Measurements from ENCODE around the gene SLC2A4RG. TPM values are rescaled to one million over a fixed set of nuclear protein-coding genes. Genes with fewer than 3 reads are reported as not detected.

SLC2A4RG gene
- total and polyA plus RNA-seq, 2 of the 13 experiments (the other 11 are each of a cell fraction or from before 2014, with no cell fraction given), result 91.4 to 95.9 TPM

DNA sequence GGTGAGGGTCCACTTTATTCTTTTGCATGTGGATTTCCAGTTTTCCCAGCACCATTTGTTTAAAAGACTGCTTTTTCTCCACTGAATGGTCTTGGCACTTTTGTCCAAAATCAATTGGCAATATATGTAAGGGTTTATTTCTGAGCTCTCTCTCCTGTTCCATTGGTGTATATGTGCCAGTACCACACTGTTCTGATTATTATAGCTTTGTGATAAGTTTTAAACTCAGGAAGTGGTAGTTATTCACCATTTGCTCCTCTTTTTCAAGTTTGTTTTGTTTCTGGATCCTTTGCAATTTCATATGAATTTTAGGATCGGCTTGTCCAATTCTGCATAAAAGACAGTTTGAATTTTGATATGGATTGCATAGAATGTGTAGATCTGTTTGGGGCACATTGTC is 27.4 kb upstream of the SLC2A4RG start (continued):
- TF ChIP-seq, protein P1, sequence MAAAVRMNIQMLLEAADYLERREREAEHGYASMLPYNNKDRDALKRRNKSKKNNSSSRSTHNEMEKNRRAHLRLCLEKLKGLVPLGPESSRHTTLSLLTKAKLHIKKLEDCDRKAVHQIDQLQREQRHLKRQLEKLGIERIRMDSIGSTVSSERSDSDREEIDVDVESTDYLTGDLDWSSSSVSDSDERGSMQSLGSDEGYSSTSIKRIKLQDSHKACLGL (CRISPR knock-in tag; IDR thresholded peaks at IDR 0.05), result no peak
- TF ChIP-seq, protein P2, sequence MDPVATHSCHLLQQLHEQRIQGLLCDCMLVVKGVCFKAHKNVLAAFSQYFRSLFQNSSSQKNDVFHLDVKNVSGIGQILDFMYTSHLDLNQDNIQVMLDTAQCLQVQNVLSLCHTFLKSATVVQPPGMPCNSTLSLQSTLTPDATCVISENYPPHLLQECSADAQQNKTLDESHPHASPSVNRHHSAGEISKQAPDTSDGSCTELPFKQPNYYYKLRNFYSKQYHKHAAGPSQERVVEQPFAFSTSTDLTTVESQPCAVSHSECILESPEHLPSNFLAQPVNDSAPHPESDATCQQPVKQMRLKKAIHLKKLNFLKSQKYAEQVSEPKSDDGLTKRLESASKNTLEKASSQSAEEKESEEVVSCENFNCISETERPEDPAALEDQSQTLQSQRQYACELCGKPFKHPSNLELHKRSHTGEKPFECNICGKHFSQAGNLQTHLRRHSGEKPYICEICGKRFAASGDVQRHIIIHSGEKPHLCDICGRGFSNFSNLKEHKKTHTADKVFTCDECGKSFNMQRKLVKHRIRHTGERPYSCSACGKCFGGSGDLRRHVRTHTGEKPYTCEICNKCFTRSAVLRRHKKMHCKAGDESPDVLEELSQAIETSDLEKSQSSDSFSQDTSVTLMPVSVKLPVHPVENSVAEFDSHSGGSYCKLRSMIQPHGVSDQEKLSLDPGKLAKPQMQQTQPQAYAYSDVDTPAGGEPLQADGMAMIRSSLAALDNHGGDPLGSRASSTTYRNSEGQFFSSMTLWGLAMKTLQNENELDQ (CRISPR knock-in tag; IDR thresholded peaks at IDR 0.05; ENCODE audit: borderline replicate concordance), result no peak

DNA sequence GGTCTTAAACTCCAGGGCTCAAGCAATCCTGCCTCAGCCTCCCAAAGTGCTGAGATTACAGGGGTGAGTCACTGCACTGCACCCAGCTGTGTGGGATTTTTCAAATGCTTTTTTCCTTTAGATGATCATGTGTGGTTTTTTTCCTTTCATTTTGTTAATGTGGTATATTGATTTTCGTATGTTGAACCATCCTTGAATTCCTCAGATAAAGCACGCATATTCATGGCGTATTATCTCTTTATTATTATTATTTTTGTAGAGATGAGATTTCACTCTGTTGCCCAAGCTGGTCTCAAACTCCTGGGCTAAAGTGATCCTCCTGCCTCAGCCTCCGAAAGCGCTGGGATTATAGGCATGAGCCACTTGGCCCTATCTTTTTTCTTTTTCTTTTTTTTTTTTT is 24.7 kb upstream of the SLC2A4RG start:
- Histone ChIP-seq H3K4me2 (ENCODE audit: low read depth, low read length) (no peak overlapping the region), H3K9me3 (ENCODE audit: low read length) (peaks cover 5% of the 10 kb centered on the region; the same call in 1 of the 2 replicates), H4K20me1 (ENCODE audit: insufficient read depth, low read length) (no peaks in the 10 kb centered on the region), H3K27me3 (ENCODE audit: control insufficient read depth in 1 of 2, insufficient read depth in 2 of 2, low read length in 2 of 2) (no peaks in the 10 kb centered on the region), H3K4me3 (replicated peaks in 1 of 3; ENCODE audit: insufficient read depth in 1 of 3, low read depth in 2 of 3, low read length in 3 of 3) (no peak overlapping the region), H3K79me2 (ENCODE audit: insufficient read depth, low read length) (peaks cover 86% of the 10 kb centered on the region), H2AFZ (ENCODE audit: low read length) (no peak overlapping the region), H3K4me1 (ENCODE audit: insufficient read depth, low read length) (peaks cover 20% of the 10 kb centered on the region), H3K27ac (ENCODE audit: extremely low read length, insufficient read depth, low read length) (no peak overlapping the region), H3K36me3 (replicated peaks in 1 of 2; ENCODE audit: control insufficient read depth in 1 of 2, insufficient read depth in 2 of 2, low read length in 2 of 2) (peaks cover 15 to 67% of the 10 kb centered on the region in 2 experiments; a peak in 4 of 5 replicates), H3K9ac (ENCODE audit: insufficient read depth, low read depth, low read length) (no peak overlapping the region)
- intact Hi-C loops (cut with micrococcal nuclease; ENCODE audit: unreplicated experiment), result no loop called here
- ChIA-PET CTCF (ENCODE audit: low intra/inter-chr PET ratio, low total read pairs) (no interaction called here), POLR2A (interaction anchor here (0.8 to 1.3 kb wide), 2 partner anchors 23 kb away, joined by 4 read pairs; no protein-coding TSS in a partner anchor)
- 98% methylated on average over 5 of the region's 5 CpGs for WGBS (ENCODE audit: low lambda C conversion rate)
- FAIRE-seq (no peak), ATAC-seq (no peak), DNase-seq (ENCODE audit: low spot score) (no peak)
- BruUV-seq (replicated peaks), result no TSS peak
- in situ Hi-C loops (cut with HindIII; ENCODE audit: extremely low pct_ligation_motif_present, low pct_unique_long_range_greater_than_20kb), result no loop called here
- TF ChIP-seq NFE2L1 (CRISPR knock-in tag; IDR thresholded peaks at IDR 0.05; ENCODE audit: borderline replicate concordance) (no peak), TAF15 (IDR thresholded peaks at IDR 0.05; ENCODE audit: low read depth, low read length, poor library complexity, severe bottlenecking) (no peak), ZFAT (CRISPR knock-in tag; conservative IDR thresholded peaks at IDR 0.05) (no peak), PHF5A (CRISPR knock-in tag; IDR thresholded peaks at IDR 0.05; ENCODE audit: low read depth, unreplicated experiment) (no peak), DR1 (CRISPR knock-in tag; IDR thresholded peaks at IDR 0.05) (no peak), EED (CRISPR knock-in tag; IDR thresholded peaks at IDR 0.05) (no peak), ZNF335 (CRISPR knock-in tag; IDR thresholded peaks at IDR 0.05) (no peak), HHEX (CRISPR knock-in tag; IDR thresholded peaks at IDR 0.05) (no peak), WIZ (CRISPR knock-in tag; IDR thresholded peaks at IDR 0.05) (no peak), TARDBP (CRISPR knock-in tag; IDR thresholded peaks at IDR 0.05) (no peak), FOXK2 (IDR thresholded peaks at IDR 0.05) (no peak), U2AF1 (optimal IDR thresholded peaks at IDR 0.05; ENCODE audit: low read depth, low read length) (no peak)
- TF ChIP-seq, protein P3, sequence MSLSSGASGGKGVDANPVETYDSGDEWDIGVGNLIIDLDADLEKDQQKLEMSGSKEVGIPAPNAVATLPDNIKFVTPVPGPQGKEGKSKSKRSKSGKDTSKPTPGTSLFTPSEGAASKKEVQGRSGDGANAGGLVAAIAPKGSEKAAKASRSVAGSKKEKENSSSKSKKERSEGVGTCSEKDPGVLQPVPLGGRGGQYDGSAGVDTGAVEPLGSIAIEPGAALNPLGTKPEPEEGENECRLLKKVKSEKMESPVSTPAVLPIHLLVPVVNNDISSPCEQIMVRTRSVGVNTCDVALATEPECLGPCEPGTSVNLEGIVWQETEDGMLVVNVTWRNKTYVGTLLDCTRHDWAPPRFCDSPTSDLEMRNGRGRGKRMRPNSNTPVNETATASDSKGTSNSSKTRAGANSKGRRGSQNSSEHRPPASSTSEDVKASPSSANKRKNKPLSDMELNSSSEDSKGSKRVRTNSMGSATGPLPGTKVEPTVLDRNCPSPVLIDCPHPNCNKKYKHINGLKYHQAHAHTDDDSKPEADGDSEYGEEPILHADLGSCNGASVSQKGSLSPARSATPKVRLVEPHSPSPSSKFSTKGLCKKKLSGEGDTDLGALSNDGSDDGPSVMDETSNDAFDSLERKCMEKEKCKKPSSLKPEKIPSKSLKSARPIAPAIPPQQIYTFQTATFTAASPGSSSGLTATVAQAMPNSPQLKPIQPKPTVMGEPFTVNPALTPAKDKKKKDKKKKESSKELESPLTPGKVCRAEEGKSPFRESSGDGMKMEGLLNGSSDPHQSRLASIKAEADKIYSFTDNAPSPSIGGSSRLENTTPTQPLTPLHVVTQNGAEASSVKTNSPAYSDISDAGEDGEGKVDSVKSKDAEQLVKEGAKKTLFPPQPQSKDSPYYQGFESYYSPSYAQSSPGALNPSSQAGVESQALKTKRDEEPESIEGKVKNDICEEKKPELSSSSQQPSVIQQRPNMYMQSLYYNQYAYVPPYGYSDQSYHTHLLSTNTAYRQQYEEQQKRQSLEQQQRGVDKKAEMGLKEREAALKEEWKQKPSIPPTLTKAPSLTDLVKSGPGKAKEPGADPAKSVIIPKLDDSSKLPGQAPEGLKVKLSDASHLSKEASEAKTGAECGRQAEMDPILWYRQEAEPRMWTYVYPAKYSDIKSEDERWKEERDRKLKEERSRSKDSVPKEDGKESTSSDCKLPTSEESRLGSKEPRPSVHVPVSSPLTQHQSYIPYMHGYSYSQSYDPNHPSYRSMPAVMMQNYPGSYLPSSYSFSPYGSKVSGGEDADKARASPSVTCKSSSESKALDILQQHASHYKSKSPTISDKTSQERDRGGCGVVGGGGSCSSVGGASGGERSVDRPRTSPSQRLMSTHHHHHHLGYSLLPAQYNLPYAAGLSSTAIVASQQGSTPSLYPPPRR (CRISPR knock-in tag; IDR thresholded peaks at IDR 0.05; ENCODE audit: borderline replicate concordance), result no peak
- TF ChIP-seq, protein P4, sequence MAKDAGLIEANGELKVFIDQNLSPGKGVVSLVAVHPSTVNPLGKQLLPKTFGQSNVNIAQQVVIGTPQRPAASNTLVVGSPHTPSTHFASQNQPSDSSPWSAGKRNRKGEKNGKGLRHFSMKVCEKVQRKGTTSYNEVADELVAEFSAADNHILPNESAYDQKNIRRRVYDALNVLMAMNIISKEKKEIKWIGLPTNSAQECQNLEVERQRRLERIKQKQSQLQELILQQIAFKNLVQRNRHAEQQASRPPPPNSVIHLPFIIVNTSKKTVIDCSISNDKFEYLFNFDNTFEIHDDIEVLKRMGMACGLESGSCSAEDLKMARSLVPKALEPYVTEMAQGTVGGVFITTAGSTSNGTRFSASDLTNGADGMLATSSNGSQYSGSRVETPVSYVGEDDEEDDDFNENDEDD (CRISPR knock-in tag; IDR thresholded peaks at IDR 0.05; ENCODE audit: borderline replicate concordance), result no peak

All from HepG2 (cell line).